ENCODE data around the gene BPNT1. TPM values are rescaled to one million over a fixed set of nuclear protein-coding genes. Genes with fewer than 3 reads are reported as not detected.
"Not testable (repeated sequence)": the region's sequence is repeated elsewhere in the genome, so short reads cannot be mapped to it uniquely, and the experiment has no call there.

Gene BPNT1
- total RNA-seq, 2 donors from 2014 or later = 4.3 to 12.2 TPM

- H3K9me3 ChIP-seq = no peaks in the 10 kb centered on the region
- H3K36me3 ChIP-seq (replicated peaks in 1 of 2; ENCODE audit: insufficient read depth in 1 of 2, low read depth in 2 of 2) = peaks cover 0 to under 1% of the 10 kb centered on the region in 2 donors
- intact Hi-C loops (cut with DNase I) = no loop called here
- no peaks in the 10 kb centered on the region for H3K27me3 ChIP-seq
- DNase-seq (no peak), ATAC-seq (no peak)
- no peak overlapping the region for H3K4me3 ChIP-seq
- TF ChIP-seq POLR2A (IDR thresholded peaks at IDR 0.05) (no peak), CTCF (IDR thresholded peaks at IDR 0.05) (no peak)
- 43 to 45% methylated on average over 4 of the region's 4 CpGs for WGBS, 2 donors
- H3K27ac ChIP-seq = peak overlapping the region in 1 of 4 donors; percentile 88
- H3K4me1 ChIP-seq = peaks cover 20% of the 10 kb centered on the region
Observed at GRCh38 chr1:220044678-220045355, 44.8 kb downstream of the BPNT1 start.

- DNase-seq = no peak
- 42 to 48% methylated on average over 2 of the region's 2 CpGs for WGBS, 2 donors
- Histone ChIP-seq H3K27ac (no peak overlapping the region), H3K36me3 (replicated peaks in 1 of 2; ENCODE audit: insufficient read depth in 1 of 2, low read depth in 2 of 2) (peaks cover 0 to 10% of the 10 kb centered on the region in 2 donors), H3K9me3 (no peaks in the 10 kb centered on the region), H3K4me3 (no peak overlapping the region), H3K4me1 (peaks cover 20% of the 10 kb centered on the region), H3K27me3 (no peaks in the 10 kb centered on the region)
- ATAC-seq = no peak
- intact Hi-C loops (cut with DNase I) = no loop called here
- no peak for TF ChIP-seq CTCF (IDR thresholded peaks at IDR 0.05)
- TF ChIP-seq POLR2A (IDR thresholded peaks at IDR 0.05) = no peak
Observed at GRCh38 chr1:220043646-220044045, 45.9 kb downstream of the BPNT1 start.

GRCh38 chr1:220040028-220040596 lies 49.5 kb downstream of the BPNT1 start:
- no peaks in the 10 kb centered on the region for H3K27me3 ChIP-seq
- 80 to 90% methylated on average over 5 of the region's 5 CpGs for WGBS, 2 donors
- intact Hi-C loops (cut with DNase I) = no loop called here
- peaks cover 12% of the 10 kb centered on the region for H3K4me1 ChIP-seq
- no peak for DNase-seq
- ATAC-seq = no peak
- TF ChIP-seq POLR2A (IDR thresholded peaks at IDR 0.05) = no peak
- TF ChIP-seq CTCF (IDR thresholded peaks at IDR 0.05) = no peak
- peaks cover 0 to 10% of the 10 kb centered on the region in 2 donors for H3K36me3 ChIP-seq (replicated peaks in 1 of 2; ENCODE audit: insufficient read depth in 1 of 2, low read depth in 2 of 2)
- H3K4me3 ChIP-seq = no peak overlapping the region
- H3K9me3 ChIP-seq = no peaks in the 10 kb centered on the region
- H3K27ac ChIP-seq = no peak overlapping the region

- no peak overlapping the region for H3K4me3 ChIP-seq
- DNase-seq = no peak
- TF ChIP-seq POLR2A (IDR thresholded peaks at IDR 0.05) = no peak
- no peak for TF ChIP-seq CTCF (IDR thresholded peaks at IDR 0.05)
- H3K9me3 ChIP-seq = no peaks in the 10 kb centered on the region
- WGBS, 2 donors = 60 to 63% methylated on average over 4 of the region's 4 CpGs
- peaks cover 0 to 14% of the 10 kb centered on the region in 2 donors for H3K36me3 ChIP-seq (replicated peaks in 1 of 2; ENCODE audit: insufficient read depth in 1 of 2, low read depth in 2 of 2)
- H3K27ac ChIP-seq = no peak overlapping the region
- intact Hi-C loops (cut with DNase I) = no loop called here
- peaks cover 3% of the 10 kb centered on the region for H3K4me1 ChIP-seq
- no peak for ATAC-seq
- no peaks in the 10 kb centered on the region for H3K27me3 ChIP-seq
Observed at GRCh38 chr1:220038640-220039039, 50.9 kb downstream of the BPNT1 start.

DNA sequence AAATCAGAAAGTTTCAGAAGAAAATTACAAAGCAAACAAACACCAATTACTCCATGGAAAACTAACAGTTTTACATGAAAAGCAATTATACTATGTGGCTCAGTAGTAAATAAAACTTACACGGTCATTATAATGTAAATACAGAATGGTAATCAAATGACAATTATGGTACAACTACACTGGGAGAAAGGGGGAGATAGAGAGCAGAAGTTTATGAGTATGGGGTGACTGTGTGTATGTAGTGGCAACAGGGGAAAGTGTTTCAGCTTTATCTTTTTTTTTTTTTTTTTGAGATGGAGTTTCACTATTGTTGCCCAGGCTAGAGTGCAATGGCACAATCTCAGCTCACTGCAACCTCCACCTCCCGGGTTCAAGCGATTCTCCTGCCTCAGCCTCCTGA lies 51.8 kb downstream of the BPNT1 start:
- 77 to 90% methylated on average over 3 of the region's 3 CpGs for WGBS, 2 donors
- peaks cover 0 to 16% of the 10 kb centered on the region in 2 donors for H3K36me3 ChIP-seq (replicated peaks in 1 of 2; ENCODE audit: insufficient read depth in 1 of 2, low read depth in 2 of 2)

More for the DNA sequence above, 51.8 kb downstream of the BPNT1 start:
- H3K9me3 ChIP-seq; H3K27me3 ChIP-seq; H3K4me1 ChIP-seq; intact Hi-C loops (cut with DNase I); H3K27ac ChIP-seq; H3K4me3 ChIP-seq; DNase-seq; ATAC-seq: not testable (repeated sequence)

All from body of pancreas (tissue), 4 donors.